ENCODE measurements around the gene MTCL3.

- no peak for TF ChIP-seq POLR2A (IDR thresholded peaks at IDR 0.05)
- no peak for TF ChIP-seq CTCF (IDR thresholded peaks at IDR 0.05)
Observed at GRCh38 chr6:127566651-127567050, 47.5 kb upstream of the MTCL3 start.
